Measurements from ENCODE around the gene CBR3.

The CBR3 gene

DNA sequence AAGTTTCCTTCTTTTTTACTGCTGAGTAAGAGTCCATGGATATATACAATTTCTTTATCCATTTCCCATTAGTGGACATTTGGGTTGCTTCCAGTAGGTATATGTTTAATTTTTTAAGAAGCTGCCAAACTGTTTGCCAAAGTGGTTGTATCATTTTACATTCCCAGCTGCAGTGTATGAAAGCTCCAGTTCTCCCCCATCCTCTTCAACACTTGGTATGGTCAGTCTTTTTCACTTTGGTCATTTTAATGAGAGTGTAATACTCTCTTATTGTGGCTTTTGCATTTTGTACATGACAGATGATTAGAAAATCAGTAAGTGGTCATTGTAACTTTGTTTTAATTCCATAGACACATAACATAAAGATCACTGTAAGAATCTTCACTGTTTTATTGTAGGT lies 44.3 kb downstream of the CBR3 start:
- no peak for DNase-seq (ENCODE audit: low read depth in 4 of 4, low spot score in 1 of 4)

DNA sequence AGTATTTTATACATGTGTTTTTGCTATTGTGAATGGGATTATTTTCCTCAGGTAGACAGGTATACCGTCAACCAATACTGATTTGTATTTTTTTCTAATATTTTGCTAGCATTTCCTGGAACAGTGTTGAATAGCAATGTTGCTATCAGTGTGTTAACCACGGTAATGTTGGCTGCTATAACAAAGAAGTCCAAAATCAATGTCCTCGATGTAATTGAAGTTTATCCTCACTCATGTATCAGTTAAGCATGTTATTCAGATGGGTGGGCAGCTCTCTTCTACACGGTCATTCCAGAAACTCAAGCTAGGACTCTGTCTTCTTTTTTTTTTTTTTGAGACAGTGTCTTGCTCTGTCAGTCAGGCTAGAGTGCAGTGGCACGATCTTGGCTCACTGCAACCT lies 46.1 kb downstream of the CBR3 start:
- no peak for DNase-seq (ENCODE audit: low read depth in 4 of 4, low spot score in 1 of 4)

DNA sequence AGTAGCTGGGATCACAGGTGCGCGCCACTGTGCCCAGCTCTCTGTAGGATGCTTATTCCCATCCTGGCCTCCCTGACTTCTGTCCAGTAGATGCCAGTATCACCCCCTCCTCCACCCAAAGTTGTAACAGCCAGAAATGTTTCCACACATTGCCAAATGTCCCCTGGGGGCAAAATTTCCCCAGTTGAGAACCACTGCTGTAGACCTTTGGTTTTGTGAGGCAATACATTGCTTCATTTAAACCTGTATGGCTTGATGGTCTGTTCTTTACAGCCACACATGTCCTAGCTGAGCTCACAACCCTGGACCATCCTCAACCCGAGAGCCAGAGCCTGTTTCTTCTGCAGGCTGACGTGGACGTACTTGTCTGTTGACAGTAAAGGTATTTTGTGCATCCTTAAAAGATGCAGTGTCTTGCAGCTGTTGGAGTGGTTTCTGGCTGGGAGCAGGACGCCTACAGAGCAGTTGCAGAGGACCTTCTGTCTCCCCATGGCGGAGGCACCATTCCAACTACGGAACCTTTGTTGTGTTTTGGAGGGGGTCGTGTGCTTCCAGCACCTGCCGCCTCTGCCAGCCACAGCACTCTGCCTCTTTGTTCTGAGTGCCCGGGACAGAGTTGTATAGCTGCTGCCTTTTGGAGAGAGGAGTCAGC lies 48.4 kb downstream of the CBR3 start:
- no peak for DNase-seq (ENCODE audit: low read depth in 4 of 4, low spot score in 1 of 4)

DNA sequence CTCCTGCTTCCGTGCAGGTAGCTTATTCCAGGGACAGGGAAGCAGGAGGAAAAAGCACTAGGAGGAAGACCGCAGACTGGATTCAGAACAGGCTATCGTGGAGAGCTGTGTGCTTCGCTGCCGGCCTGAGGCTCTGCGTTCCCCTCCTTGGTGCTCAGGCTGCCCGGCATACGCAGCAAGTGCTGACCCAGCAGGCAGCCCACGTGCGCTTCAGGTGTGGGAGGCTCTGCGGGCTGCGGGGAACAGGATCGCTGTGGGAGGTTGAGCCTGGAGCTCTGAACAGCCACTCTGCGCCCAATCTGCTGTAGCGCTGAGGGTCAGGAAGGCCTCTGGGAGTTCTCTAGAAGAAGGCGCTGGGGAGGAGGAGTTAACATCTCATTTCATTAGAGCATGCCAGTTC lies 49.7 kb downstream of the CBR3 start:
- no peak for DNase-seq (ENCODE audit: low read depth in 4 of 4, low spot score in 1 of 4)

DNA sequence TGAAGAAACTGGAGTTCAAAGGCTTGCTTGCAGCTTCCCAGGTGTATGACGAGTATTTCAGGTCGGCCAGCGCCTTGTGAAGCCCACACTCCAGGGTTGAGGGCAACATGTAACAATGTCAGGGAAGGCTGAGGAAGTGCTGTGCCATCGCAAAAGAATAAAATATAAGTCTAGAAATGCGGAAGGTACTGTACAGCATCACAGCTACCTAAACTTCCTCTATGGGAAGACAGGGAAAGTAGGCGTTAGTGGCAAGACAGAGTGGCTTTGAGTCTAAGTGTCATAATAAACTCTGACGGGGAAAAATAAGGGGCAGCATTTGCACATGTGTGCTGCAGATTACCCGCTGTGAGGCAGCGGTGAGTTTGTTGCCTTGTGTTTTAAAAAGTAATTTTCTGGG lies 50.6 kb downstream of the CBR3 start:
- no peak for DNase-seq (ENCODE audit: low read depth in 4 of 4, low spot score in 1 of 4)

DNA sequence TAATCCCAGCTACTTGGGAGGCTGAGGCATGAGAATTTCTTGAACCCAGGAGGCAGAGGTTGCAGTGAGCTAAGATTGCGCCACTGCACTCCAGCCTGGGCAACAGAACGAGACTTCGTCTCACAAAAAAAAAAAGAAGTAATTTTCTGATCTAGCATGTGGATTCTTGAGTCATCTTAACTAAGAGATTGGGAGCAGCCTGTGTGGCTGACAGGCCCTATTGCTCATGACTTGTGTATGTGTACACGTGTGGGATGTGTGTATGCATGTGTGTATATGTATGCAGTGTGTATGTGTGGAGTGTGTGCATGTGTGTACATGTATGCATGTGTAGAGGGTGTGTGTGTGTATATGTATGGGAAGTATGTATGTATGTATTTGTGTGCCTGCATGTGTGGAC lies 51.2 kb downstream of the CBR3 start:
- no peak for DNase-seq (ENCODE audit: low read depth in 4 of 4, low spot score in 1 of 4)

DNA sequence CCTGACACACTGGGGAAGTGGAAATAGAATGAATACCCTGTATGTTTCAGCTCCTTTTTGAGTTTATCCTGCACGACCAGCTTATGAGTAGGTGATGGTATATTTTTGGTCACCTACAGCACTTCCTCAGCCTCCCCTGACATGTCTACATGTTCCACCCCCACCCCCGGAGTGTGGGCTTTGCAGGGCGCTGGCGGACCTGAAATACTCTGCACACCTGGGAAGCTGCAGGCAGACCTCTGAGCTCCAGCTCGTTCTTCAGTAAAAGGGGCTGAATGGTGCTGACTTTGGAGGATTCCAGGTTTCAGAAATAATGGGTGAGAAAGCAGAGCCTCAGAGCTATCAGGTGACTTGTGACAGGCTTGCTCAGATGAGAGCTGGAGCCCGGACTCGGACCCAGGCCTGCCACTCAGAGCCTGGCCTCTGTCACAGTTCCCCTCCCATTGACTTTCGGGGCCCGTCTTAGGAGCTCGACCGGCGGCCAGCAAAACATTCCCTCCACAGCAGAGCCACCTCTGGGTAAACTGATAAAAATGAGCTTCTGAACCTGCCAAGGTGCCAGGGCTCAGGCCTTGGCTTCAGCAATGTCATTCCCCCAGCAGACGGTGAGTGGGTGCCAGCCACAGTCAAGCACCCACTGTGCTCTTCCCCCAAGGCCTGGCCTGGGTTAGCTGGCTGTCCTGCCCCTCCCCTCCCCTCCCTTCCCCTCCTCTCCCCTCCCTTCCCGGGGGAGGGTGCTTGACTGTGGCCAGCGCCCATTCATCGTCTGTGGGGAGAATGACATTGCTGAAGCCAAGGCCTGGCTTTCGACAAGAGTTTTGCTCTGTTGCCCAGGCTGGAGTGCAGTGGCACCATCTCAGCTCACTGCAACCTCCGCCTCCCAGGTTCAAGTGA lies 51.9 kb downstream of the CBR3 start:
- DNase-seq (ENCODE audit: low read depth in 4 of 4, low spot score in 1 of 4) = no peak

DNA sequence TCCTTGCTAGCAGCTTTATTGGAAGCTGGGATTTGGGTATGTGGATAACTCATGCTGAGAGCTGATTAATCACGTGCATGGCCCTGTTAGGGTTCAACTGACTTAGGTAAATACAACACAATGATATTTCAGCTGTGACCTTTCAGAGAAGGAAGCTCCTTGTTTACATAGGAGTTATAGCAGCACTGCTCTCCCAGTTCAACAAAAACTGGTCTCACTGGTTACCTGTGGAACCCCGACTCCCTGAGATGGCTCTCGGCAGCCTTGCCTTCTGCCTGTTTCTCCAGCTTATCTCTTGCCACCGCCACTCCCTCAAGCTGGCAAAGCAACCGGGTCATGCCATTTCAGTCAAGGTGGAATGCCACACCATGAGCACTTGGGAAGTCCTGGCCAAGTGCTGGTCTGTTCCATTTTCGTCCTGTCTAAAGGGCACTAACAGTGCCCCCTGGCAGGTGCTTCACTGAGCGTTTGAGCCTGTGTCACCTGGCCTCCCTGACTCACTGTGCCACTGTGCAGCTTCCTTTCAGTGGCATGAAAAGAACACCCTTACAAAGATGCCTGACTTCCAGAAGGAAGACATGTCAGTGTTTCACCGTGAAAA lies 53.3 kb downstream of the CBR3 start:
- DNase-seq (ENCODE audit: low read depth in 4 of 4, low spot score in 1 of 4) = no peak

DNA sequence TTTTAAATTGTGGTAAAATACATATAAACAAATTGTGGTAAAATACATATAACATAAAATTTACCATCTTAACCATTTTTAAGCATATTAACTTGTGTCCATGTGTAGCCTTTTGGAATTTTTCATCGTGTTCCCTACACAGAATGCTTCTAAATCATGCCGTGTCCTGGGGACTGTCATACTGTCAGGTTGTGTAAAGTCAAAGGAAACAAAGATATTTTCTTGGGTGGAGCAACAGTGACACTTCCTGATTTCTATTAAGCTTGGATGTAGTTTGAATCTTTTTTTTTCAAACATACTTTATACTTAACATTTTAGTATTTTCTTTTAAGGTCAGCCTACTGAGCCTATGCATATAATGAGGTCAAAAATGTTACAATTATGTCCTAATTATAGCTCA lies 54.1 kb downstream of the CBR3 start:
- DNase-seq (ENCODE audit: low read depth in 4 of 4, low spot score in 1 of 4) = no peak

DNA sequence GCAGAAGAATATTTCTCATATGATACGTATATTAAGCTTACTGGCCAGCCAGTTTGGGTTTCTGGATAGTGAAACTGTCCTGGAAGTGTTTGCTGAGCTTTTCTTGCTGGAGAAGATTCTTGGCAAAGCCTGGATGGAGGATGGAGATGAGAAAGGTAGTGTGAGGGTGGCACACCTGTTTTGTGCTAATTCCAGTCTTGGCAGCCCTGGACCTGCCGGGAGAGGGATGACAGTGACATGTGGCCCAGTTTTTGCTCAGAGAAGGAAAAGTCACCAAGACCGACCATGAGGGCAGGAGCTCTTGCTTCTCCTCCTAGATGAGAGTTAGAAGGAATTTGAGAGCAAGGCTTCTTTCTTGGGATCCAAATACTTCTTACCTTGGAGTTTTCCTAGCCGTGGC lies 55.9 kb downstream of the CBR3 start:
- DNase-seq (ENCODE audit: low read depth in 4 of 4, low spot score in 1 of 4) = no peak

DNA sequence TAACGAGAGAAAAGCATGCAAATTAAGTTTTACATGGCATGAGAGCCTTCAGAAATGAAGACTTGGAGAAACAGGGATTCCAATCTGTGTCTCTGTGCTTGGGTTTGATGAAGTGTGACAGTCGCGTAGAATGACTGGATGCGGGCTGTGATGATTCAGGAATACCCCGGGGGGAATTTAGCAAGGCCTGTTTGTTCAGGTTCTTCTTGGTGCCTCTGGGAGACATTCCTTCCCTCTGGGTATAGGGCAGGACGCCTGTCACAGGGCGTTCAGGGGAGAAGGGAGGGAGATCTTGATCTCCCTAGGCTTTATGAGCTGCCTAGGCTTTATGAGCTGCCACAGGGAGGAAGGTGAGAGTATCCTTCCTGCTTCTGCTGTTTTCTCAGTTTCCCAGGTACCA lies 58.3 kb downstream of the CBR3 start:
- DNase-seq (ENCODE audit: low read depth in 4 of 4, low spot score in 1 of 4) = no peak

DNA sequence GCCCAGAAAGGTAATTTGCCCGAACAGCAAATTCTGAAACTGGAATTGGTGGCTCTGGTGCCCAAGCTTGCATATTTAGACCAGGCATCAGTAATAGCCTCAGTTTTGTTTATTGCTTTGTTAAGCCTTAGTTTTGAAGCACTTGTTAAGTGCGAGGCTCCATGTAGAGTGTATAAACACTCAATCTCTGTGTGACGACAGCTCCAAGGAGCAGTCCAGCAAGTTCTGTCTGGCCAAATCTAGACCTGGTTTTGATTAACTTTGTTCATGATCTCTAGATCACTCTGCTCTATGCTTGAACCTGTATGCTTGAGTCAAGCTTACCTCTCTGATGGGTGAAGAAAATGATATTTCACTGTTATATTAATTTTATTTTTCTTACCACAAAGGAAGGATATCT lies 59.1 kb downstream of the CBR3 start:
- no peak for DNase-seq (ENCODE audit: low read depth in 4 of 4, low spot score in 1 of 4)

DNA sequence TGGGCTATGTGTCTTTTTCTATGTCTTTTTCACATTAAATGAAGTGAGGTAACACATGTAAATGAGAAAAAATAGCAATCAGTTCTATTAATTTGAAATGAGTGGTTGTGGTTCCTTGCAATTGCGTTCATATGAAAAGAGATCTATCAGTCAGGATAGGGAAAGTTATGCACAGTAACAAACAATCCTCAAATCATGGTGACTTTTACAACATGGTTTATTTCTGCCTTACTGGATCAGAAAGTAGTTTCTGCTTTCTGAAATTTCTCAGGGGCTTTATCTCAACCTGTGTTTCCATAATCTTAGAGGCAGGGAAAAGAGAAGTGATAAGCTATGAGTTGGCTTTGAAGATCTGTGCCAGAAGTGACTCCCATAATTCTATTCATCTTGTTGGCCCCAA lies 60.7 kb downstream of the CBR3 start:
- DNase-seq (ENCODE audit: low read depth in 4 of 4, low spot score in 1 of 4) = no peak
